Subcutaneous adipose tissue (tissue), 4 donors: ENCODE results near the gene BLVRB. TPM values are rescaled to one million over a fixed set of nuclear protein-coding genes. Genes with fewer than 3 reads are reported as not detected.

Experiments
- total RNA-seq, 4 donors: library from RNA; depleted of rRNA; stranded (reverse); fragments of >200 nt; gene quantifications; one replicate each; pipeline ENCODE4 v1.1.0, GENCODE V29; 2016
- TF ChIP-seq, protein P1 (sequence below): fragments of 450-650 bp; IDR thresholded peaks from one replicate; pipeline ENCODE4 v1.5.1; 2016; ENCODE audit warnings: low read depth, mild to moderate bottlenecking, control low read depth, antibody characterized with exemption, moderate library complexity

BLVRB gene
- total RNA-seq = 100 to 1,000 TPM; 213 to 378 (median 247) TPM

DNA sequence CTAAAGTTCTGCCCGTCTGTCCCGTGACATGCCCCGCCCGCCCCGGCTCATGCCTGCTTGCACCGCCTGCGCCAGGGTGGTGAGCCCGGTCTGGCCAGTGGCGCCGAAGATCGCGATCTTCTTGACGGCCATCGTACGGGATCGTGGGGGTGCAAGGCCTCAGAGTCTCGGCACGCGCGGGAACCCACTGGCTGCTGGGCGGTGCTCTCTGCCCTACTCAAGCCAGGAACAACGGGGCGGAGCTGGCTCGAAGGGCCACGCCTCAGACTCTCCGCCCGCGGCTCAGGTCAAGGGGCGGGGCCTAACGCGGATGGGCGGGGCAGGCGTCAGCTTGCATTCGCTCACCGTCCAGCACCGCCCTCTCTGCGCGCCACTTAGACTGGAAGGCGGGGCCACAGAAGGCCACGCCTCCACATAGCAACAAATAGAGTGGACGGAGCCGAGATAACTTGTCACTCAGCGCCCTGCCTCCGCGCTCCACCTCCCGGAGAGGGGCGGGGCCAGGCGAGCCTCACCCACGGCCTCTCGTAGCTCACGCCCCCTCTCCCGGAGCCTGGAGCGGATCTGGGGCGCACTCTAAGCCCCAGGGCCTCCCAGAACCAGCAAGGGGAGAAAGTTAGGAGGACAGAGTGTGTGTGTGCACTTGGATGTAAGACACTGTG lies at the start of gene BLVRB:
Gene BLVRB (minus strand): TSS at position 189 of the 662 bp plus-strand sequence. CDS start 57 bp downstream, at position 132.
- TF ChIP-seq, protein P1, sequence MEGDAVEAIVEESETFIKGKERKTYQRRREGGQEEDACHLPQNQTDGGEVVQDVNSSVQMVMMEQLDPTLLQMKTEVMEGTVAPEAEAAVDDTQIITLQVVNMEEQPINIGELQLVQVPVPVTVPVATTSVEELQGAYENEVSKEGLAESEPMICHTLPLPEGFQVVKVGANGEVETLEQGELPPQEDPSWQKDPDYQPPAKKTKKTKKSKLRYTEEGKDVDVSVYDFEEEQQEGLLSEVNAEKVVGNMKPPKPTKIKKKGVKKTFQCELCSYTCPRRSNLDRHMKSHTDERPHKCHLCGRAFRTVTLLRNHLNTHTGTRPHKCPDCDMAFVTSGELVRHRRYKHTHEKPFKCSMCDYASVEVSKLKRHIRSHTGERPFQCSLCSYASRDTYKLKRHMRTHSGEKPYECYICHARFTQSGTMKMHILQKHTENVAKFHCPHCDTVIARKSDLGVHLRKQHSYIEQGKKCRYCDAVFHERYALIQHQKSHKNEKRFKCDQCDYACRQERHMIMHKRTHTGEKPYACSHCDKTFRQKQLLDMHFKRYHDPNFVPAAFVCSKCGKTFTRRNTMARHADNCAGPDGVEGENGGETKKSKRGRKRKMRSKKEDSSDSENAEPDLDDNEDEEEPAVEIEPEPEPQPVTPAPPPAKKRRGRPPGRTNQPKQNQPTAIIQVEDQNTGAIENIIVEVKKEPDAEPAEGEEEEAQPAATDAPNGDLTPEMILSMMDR = no peak

DNA sequence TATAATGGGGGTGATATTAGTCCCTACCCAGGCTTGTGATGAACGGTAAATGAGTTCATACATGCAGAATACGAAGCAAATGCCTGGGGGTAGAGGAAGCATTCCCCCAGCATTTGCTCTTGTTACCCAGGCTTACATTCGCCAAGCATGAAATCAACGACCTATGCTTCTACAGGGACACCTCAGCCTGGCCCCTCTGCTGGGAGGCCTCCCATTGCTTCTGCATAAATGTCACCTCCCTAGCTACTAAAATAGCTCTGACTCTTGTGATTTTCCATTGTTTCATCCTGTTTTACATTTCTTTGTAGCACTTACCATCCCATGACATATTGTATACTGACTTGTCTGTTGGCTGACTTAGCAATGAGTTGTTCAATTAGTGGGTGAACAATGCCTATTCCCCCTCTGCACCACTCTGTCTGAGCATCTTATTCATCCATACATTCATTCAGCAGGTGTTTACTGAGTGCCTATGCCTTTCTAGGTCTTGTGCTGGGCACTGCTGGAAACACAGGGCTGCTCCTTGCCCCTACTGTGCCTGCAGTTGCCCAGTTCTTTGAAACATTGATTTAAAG lies 48.3 kb upstream of the BLVRB start:
- TF ChIP-seq, protein P1 = no peak

DNA sequence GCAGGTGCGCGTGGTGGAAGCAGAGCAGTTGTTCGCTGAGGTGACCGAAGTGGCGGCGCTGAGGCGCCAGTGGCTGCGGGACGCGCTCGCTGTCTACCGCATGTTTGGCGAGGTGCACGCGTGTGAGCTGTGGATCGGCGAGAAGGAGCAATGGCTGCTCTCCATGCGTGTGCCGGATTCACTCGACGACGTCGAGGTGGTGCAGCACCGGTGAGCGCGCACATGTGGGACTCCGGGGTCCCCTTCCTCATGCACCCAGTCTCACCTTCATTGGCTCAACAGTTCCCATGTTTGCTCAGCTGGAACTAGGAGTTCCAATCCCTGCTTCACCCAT lies 47.8 kb upstream of the BLVRB start:
- TF ChIP-seq, protein P1 = no peak

DNA sequence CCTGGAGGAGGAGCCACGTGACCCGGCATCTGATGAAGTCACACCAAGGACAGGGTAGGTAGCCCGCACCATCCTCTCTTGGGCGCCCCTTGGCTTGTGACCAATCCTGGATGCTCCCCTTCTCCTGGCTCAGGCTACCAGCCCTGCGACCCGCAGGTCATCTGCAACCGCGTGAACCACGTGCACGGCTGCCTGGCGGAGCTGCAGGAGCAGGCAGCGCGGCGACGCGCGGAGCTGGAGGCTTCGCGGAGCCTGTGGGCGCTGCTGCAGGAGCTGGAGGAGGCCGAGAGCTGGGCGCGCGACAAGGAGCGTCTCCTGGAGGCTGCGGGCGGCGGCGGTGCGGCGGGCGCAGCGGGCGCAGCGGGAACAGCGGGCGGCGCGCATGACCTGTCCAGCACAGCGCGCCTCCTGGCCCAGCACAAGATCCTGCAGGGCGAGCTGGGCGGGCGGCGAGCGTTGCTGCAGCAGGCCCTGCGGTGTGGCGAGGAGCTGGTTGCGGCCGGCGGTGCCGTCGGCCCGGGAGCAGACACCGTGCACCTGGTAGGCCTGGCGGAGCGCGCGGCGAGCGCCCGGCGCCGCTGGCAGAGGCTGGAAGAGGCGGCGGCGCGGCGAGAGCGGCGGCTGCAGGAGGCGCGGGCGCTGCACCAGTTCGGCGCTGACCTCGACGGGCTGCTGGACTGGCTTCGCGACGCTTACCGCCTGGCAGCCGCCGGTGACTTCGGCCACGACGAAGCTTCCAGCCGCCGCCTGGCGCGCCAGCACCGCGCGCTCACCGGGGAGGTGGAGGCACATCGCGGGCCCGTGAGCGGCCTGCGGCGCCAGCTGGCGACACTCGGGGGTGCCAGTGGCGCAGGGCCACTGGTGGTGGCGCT lies 47.2 kb upstream of the BLVRB start:
- TF ChIP-seq, protein P1 = no peak

DNA sequence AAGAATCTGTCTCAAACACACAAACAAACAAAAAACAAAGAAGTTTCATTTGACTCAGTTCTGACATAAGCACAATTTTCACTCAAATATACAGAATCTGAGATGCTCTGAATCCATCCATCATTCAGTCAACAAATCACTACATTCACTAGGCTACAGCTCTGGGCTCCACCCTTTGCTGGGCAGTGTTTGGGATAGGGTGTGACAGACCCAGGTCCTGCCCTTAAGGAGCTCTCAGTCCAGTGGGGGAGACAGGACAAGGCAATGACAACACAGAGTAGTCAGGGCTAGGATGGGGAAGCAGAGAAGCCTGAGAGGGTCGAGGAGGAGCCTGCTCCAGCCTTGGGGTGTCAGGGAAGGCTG lies 46.5 kb upstream of the BLVRB start:
- TF ChIP-seq, protein P1 = no peak

DNA sequence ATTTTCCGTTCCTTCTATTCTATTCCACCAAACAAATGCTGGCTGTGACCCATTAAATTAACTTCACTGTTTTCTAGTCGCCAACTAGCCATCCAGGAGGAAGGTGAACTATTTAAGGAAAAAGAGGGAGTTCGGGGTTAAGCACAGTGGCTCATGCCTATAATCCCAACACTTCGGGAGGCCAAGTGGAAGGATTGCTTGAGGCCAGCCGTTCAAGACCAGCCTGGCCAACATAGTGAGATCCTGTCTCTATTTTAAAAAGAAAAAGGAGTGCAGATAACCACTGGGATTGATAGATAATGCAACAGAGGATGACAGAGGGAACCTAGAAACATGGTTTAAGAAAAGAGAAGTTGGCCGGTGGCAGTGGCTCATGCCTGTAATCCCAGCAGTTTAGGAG lies 45.9 kb upstream of the BLVRB start:
- TF ChIP-seq, protein P1 = no peak

DNA sequence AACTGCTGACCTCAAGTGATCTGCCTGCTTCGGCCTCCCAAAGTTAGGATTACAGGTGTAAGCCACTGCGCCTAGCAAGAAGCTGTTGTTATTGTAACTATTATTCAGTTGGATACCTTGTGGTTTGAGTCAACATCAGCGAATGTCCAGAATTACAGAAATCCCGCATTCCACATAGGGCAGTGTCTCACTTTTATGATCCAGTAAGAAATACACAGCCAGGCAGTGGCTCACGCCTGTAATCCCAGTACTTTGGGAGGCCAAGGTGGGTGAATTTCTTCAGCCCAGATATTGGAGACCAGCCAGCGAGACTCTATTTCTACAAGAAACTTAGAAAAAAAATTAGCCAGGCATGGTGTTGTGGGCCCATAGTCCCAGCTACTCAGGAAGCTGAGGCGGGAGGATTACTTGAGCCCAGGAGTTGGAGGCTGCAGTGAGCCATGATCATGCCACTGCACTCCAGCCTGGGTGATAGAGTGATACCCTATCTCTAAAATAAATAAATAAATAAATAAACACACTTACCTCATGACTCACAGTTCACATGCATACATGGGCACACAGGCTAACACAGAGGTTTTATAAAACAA lies 45.1 kb upstream of the BLVRB start:
- TF ChIP-seq, protein P1 = no peak
